ENCODE measurements around the gene HIPK2. TPM values are rescaled to one million over a fixed set of nuclear protein-coding genes. Genes with fewer than 3 reads are reported as not detected.
"Not testable (repeated sequence)": the region's sequence is repeated elsewhere in the genome, so short reads cannot be mapped to it uniquely, and the experiment has no call there.

HIPK2 gene
- total RNA-seq, 1 donor: 7.3 TPM

DNA sequence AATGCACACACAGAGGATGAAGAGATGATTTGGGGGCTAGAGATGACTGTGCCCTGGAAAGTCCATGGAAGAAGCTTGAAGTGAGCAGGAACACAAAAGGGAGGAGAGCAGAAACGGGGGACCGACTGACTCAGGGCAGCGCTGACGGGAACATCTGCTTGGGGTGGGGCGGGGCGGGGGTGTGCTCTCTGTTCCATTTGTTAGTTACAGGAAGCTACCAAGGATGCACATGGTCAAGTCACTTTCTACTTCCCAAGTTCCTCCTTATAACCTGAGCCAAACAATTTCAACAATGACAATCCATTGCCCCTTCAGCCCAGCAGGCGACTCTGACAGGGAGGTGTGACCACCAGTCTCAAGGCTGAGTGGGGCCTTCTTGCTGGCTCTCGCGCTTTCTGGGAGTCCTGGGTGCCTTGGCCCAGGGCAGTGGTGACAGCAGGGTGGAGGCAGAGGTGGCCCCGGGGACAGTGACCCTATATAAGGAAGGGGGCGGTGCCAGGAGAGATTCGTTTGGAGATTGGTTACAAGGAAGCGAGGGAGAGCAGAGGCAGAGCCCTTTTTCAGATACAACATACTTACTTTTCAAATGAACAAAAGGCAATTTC, 214.7 kb downstream of the HIPK2 start:
- TF ChIP-seq, protein P1, sequence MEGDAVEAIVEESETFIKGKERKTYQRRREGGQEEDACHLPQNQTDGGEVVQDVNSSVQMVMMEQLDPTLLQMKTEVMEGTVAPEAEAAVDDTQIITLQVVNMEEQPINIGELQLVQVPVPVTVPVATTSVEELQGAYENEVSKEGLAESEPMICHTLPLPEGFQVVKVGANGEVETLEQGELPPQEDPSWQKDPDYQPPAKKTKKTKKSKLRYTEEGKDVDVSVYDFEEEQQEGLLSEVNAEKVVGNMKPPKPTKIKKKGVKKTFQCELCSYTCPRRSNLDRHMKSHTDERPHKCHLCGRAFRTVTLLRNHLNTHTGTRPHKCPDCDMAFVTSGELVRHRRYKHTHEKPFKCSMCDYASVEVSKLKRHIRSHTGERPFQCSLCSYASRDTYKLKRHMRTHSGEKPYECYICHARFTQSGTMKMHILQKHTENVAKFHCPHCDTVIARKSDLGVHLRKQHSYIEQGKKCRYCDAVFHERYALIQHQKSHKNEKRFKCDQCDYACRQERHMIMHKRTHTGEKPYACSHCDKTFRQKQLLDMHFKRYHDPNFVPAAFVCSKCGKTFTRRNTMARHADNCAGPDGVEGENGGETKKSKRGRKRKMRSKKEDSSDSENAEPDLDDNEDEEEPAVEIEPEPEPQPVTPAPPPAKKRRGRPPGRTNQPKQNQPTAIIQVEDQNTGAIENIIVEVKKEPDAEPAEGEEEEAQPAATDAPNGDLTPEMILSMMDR (IDR thresholded peaks at IDR 0.05; ENCODE audit: insufficient read depth, low read depth, low read length): no peak
- DNase-seq (ENCODE audit: low read depth): no peak
- H3K4me3 ChIP-seq (ENCODE audit: low read depth, low read length): no peak overlapping the region

GRCh38 chr7:139562491-139562890, 215.3 kb downstream of the HIPK2 start:
- no peak overlapping the region for H3K4me3 ChIP-seq (ENCODE audit: low read depth, low read length)
- DNase-seq (ENCODE audit: low read depth): no peak
- TF ChIP-seq, protein P1 (IDR thresholded peaks at IDR 0.05; ENCODE audit: insufficient read depth, low read depth, low read length): no peak

DNA sequence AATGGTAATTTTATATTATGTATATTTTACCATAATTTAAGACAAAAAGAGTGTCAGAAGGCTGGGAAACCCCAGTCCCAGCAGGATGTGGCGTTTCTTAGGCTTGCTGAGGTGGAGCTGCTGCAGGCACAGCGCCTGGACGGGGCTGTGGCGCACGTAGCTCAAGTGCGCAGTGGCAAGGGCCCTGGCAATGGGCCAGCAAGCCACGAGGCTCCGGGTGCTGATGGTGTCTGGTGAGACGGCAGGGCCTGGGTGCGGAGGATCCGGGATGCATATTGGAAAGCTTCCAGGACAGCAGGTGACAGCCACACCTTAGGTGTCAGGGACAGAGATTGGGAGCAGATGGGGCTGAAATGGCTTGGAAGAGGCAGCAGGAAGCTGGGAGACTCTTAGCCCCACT, 217.1 kb downstream of the HIPK2 start:
- no peak overlapping the region for H3K4me3 ChIP-seq (ENCODE audit: low read depth, low read length)
- TF ChIP-seq, protein P1 (IDR thresholded peaks at IDR 0.05; ENCODE audit: insufficient read depth, low read depth, low read length): no peak
- no peak for DNase-seq (ENCODE audit: low read depth)

- no peak overlapping the region for H3K4me3 ChIP-seq (ENCODE audit: low read depth, low read length)
- no peak for DNase-seq (ENCODE audit: low read depth)
- TF ChIP-seq, protein P1 (IDR thresholded peaks at IDR 0.05; ENCODE audit: insufficient read depth, low read depth, low read length): no peak
Measured at GRCh38 chr7:139560199-139560598, 217.6 kb downstream of the HIPK2 start.

DNA sequence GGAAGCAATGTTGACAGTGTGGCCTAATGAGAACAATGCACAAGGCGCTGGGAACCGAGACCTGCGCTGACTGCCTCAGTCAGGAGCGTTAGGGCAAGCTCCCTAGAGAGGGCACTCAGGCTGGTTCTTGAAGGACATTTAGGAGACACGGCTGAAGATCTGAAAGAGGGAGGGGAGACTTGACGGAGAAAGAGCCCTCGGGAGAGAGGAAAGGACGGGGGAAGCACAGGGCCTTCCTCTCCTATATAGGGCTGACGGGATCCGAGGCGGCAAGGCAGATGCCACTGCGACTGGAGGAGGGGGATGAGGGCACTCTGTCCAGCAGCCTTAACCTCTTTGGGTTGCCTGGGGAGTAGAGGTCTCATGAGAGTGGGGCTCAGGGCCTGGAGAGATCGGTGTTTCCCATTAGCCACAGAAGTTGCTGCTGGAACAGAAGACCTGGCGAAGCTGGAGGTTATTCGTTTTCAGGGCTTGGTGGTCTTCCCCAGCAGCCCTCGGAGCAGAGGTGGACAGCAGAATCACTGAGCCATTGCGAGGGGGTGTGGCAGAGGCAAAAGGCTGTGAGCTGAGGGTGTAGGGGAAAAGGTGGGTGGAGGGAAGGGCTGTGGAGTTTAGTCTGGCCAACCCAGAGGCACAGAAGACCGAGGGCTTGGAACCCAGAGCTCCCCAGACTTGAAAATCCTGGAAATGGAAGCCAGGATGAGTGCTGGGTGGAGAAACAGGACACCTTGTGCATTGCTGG, 218.3 kb downstream of the HIPK2 start:
- TF ChIP-seq, protein P1 (IDR thresholded peaks at IDR 0.05; ENCODE audit: insufficient read depth, low read depth, low read length): no peak
- DNase-seq (ENCODE audit: low read depth): no peak
- H3K4me3 ChIP-seq (ENCODE audit: low read depth, low read length): no peak overlapping the region

GRCh38 chr7:139557857-139558581, 219.8 kb downstream of the HIPK2 start:
- no peak overlapping the region for H3K4me3 ChIP-seq (ENCODE audit: low read depth, low read length)
- TF ChIP-seq, protein P1 (IDR thresholded peaks at IDR 0.05; ENCODE audit: insufficient read depth, low read depth, low read length): peak; percentile 12
- no peak for DNase-seq (ENCODE audit: low read depth)

DNA sequence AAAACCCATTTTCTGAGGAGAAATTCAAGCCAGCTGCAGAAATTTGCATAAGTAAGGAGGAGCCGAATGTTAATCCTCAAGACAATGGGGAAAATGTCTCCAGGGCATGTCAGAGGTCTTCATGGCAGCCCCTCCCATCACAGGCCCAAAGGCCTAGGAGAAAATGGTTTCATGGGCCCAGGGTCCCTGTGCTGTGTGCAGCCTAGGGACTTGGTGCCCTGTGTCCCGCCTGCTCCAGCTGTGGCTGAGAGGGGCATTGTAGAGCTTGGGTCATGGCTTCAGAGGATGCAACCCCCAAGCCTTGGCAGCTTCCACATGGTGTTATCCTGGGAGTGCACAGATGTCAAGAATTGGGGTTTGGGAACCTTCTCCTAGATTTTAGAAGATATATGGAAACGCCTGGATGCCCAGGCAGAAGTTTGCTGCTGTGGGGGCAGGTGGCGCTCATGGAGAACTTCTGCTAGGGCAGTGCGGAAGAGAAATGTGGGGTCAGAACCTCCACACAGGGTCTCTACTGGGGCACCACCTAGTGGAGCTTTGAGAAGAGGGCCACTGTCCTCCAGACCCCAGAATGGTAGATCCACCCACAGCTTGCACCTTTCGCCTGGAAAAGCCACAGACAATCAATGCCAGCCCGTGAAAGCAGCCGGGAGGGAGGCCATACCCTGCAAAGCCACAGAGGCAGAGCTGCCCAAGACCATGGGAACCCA, 223.7 kb downstream of the HIPK2 start:
- DNase-seq (ENCODE audit: low read depth); H3K4me3 ChIP-seq (ENCODE audit: low read depth, low read length): not testable (repeated sequence)

Data from fibroblast of villous mesenchyme (primary cell).